ENCODE measurements around the gene GPANK1.
"Not testable (repeated sequence)": the region's sequence is repeated elsewhere in the genome, so short reads cannot be mapped to it uniquely, and the experiment has no call there.

Gene GPANK1
- 20.5 to 28.7 (median 25.8) reads per million in 3 experiments for total RNA-seq

DNA sequence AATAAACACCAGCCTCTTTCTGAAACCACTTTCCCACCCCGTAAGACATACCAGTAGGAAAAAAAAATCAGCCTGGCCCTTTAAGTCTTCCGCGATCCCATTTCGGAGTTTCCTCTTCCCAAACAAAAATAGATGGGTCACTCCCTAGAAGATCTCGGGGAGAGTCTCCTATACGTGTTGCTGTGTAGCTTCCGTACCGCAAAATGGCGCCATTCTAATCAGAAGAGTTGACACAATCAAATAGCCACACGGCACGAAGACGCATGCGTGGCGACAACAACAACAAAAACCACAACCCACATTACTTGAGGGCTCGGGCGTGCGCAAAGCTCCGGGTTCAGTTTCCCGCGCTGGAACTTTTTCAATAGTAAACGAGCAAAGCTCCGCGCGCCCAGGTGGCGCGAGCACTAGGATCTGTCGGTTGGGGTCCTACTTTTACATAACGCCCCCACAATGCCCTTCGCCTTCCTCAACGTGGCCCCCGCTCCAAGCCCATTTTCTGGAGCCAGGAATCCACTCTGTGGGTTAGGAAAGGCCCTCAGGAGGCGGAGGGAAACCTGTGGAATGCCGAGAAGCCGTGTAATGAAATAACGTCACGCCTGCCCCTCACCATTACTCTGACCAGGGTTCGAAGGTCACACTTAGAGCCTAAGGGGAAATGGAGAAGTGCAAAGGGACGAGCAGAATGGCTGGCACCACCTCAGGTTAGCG lies at the start of gene GPANK1:
GPANK1 (minus strand) TSS at position 208 of the 711 bp plus-strand sequence. CDS start 519 bp downstream, outside the sequence.
- DNase-seq: peak; percentile 90

DNA sequence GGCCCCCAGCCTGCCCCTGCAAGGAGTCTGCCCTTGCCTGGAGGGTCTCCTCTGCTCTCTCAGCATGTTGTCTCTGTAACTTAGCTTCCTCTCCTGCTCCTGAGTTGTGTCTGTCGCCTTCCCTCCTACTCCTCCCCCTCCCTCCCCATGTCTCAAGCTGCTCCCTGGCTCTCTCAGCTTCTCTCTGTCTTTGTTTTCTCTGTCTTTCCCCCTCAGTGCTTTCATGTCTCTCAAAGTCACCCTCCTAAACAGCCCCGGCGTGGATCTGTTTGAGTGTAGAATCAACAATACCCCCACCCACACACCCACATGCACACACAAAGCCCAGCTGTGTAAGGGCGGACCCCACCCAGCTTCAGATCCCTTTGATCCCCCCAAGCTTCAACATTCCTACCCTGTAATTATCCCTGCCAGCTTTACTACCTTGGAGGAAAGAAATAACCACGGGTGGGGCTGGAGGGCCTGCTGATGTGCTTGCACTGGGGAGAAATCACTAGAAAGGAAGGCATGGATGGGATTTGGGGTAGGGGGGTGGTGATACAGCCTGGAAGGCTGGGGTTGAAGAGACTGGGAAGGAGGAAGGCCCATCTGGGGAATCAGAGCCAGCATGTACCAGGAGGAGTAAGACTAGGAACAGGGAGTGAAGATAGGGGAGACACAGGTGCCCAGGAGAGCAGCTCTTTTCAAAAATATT lies 49.3 kb upstream of the GPANK1 start:
- DNase-seq: no peak

DNA sequence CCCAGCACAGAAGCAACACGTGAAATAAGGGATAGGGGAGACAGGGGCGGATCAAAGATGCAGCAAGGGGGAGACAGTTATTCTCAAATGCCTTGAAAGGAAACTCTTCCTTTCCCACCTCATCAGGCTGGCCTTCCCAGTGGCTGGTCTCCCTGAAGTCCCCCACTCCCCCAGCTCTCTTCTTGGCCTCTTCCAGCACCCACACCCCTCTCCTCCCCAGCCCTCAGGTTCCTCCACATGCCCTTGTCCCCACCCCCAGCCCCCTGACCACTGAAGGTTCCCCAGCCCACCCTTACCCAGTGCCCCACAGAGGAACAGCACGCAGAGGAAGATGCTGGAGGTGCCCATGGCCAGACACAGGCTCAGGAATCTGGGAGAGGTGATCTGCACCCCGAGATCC lies 48.7 kb upstream of the GPANK1 start:
- no peak for DNase-seq

DNA sequence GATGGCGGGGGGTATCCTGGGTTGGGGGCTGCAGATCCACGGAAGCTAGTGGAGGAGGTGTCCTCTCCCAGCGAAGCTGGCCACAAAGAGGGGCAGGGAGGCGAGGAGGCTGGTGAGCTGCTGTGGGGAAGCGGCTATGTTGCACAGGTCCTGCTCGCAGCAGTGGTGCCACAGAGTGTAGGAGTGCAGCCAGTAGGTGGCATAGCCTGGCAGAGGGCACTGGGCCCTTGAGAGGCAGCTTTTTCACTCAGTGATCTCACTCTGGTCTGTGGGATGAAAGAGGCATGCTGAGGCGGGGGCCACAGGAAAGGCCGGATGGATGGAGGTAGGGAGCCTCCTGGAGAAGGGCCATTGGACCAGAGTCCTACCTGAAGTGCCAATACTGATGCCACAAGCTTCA lies 47.5 kb upstream of the GPANK1 start:
- no peak for DNase-seq

DNA sequence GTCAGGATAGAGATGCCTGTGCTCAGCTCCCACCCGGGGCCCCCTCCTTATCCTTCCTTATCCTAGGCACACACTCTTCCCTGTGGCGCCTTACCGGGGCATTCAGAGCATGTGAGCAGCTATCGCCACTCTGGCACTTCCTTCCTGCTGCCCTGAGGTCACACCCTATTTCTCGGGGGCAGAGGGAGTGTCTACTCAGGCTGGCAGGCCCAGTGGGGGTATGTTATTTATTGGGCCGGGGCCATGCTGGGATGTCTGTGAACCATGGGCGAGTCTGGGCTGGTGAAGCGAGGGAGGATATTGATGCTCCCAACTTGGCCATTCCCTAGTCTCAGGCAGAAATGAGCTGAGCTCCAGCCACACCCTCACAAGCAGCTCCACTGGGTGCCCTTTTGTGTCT lies 46.4 kb upstream of the GPANK1 start:
- DNase-seq: no peak

DNA sequence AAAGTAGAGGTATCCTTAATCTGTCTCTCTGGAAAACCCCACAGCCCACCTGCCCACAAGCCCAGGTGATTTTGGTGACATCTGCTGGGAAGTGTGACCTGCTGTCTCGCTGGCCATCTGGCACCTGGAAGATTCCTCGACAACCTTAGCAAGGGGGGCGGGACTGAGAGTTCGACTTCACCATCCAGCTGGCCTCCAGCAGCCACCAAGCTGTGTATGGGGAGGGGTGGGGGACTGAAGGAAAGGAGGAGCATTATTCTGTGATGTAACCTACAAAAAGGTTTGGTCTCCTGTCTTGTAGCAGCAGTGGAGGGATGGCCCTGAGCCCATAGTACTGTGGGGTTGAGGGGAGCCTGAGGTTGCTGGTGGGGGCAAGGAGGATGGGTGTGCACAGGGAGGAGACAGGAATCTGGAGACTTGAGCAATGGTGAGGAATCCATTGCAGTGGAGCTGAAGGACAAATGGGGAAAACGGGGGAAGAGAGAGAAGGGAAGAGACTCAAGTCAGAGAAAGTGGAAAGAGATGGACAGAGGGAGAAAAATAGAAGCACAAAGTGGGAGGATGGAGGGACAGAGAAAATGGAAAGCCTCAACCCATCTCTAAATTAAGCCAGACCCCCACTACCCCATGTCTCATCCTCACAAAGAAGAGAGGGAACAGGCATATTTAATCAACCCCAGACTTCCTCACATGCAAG lies 45.9 kb upstream of the GPANK1 start:
- no peak for DNase-seq

DNA sequence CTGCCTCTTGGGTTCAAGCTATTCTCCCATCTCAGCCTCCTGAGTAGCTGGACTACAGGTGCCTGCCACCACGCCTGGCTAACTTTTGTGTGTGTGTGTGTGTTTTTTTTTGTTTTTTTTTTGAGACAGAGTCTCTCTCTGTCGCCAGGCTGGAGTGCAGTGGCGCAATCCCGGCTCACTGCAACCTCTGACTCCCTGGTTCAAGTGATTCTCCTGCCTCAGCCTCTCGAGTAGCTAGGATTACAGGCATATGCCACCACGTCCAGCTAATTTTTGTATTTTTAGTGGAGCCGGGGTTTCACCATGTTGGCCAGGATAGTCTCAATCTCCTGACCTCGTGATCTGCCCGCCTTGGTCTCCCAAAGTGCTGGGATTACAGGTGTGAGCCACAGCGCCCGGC lies 44.4 kb upstream of the GPANK1 start:
- not testable (repeated sequence) for DNase-seq

DNA sequence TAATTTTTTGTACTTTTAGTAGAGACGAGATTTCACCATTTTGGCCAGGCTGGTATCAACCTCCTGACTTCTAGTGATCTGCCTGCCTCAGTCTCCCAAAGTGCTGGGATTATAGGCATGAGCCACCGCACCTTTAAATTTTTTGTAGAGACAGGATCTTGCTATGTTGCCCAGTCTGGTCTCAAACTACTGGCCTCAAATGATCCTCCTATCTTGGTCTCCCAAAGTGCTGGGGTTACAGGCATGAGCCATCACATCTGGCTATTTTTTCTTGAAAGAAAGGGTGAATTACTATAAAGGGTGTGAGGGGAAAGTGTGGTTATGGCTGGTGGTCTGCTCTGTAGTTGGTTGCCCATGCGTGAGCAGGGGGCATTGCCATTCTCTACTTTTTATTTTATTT lies 43.4 kb upstream of the GPANK1 start:
- no peak for DNase-seq

DNA sequence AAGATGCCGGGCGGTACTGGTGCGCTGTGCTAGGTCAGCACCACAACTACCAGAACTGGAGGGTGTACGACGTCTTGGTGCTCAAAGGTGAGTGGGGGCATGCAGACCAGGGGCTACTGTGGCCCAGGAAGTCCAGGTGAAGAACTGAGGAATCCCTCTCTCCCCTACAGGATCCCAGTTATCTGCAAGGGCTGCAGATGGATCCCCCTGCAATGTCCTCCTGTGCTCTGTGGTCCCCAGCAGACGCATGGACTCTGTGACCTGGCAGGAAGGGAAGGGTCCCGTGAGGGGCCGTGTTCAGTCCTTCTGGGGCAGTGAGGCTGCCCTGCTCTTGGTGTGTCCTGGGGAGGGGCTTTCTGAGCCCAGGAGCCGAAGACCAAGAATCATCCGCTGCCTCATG lies 42.9 kb upstream of the GPANK1 start:
- no peak for DNase-seq

DNA sequence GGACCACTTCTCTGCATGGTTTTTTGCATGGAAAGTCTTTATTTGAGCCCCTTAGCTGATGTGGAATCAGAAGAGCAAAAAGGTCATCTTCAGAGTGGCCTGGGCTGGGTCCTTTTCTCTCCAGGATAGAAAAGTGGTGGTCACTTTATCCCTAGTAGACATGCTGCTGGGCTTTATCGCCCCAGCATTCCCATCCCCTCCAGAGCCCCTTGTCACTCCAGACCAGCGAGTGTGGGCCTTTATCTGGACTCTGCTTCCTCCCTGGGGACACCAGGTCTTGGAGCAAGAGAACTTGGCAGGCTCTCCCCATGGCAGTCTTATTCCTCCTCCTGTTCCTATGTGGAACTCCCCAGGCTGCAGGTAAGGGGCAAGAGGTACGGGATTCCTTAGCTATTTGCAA lies 41.8 kb upstream of the GPANK1 start, which contains the start of gene LY6G6F:
LY6G6F (plus strand) TSS at position 268 of the 400 bp plus-strand sequence; CDS start at position 309, 41 bp downstream.
- DNase-seq: no peak

DNA sequence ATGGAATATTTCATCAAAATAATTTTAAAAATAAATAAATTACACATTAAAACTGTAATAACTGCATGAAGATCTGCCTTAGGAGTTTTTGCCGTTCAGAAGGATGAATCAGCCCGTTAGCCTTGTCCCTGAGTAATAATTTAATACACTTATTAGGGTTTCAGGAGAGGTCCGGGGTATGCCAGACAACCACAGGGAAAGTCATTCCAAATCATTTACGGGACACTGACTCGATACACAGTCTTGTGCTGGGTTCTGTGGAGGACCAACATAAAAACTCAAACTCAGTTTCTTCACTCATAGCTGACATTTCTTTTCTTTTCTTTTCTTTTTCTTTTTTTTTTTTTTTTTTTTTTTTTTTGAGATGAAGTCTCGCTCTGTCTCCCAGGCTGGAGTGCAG lies 41.1 kb upstream of the GPANK1 start:
- no peak for DNase-seq

DNA sequence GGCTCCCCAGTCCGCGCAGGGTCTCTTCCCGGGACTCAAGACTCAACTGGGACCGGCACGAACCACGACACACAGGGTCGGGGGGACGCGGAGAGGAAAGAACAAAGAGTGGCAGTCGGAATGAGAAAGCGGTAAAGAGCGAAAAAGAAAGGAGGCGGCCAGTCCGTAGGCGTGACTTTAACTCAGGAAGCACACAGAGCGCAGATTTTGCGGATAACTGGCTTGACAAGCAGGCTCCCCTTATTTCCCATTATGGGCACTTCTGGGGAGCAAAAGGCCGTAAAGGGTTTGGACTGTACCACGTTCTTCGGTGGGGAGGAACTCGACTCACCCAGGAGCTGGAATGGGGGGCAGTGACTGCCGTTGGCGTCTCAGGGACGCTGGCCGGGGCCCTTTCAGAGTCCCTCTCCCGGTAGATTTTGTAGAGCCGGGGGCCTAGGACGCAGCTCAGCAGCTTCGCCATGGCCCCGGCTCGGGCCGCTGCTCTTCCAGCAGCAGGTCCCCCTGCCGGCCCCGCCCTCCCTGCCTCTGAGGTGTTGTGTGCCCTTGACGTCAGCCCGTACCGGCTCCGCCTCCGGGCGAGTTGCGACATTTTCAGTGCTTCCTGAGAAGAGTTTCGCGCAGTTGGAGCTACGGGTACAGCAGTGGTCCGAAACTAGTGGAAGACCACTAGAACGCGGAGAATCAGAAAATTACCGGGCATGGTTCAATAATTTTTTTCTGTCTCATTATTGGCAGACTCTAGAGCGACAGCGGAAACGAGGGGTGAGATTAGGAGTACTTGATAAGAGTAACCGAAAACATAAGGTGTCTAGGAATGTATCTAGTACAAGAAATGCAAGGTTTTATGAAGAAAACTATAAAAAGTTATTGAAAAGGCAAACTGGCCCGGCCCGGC lies 38.3 kb upstream of the GPANK1 start, which contains the start of gene ABHD16A:
ABHD16A (minus strand) TSS at position 506 of the 898 bp plus-strand sequence; CDS start at position 463, 43 bp downstream.
- peak; percentile 96 for DNase-seq

DNA sequence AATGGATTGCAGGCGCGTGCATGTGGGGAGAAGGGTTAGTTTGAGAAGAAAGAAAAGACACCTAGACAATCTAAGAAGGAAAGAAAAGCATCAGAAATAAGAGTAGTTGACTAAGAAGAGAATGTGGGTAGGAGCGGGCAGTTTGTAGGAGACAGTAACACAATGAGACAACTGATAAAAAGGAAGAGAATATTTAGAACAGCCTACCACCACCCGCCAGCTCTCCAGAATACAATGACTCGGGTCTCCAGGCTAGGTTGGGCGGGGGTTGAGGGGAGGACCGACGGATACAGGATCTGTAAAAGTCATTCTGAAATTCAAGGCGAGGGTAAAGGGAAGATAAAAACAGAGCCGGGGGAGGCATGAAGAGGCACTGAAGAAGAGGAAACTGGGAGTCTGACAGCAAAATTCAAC lies 37.6 kb upstream of the GPANK1 start:
- no peak for DNase-seq

DNA sequence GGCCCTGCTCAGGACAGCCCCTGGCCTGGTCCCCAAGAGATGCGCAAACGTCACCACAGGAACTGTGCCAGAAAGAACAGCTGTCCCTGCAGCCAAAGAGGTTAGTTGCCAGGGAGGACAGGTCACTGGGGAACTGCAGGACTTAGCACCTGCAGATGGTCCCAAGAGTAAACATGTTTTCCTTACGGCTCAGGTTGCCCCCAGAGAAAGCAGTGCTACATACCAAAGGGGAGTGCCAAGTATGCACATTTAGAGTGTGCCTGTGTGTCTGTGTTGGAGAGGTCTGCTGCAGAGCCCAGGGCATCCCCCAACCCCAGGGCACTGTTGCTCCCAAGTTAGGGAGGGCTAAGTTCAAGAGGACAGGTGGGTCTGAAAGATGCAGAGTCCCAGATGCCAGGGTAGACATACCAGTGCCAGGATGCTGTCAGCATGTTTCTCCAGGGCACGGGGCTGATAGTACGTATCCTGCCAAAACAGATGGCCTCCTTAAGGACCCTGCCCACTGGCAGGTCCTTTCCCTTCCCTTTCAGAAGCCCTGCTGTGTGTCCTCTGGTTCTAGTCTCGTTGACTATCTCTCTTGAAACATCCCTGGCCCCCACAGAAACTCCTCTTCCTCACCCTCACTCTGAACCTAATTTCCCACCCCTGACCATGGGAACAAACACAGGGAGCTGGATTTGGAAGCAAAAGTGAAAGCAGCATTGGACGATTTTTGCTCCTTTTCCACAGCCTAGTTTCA lies 37.0 kb upstream of the GPANK1 start:
- DNase-seq: no peak

DNA sequence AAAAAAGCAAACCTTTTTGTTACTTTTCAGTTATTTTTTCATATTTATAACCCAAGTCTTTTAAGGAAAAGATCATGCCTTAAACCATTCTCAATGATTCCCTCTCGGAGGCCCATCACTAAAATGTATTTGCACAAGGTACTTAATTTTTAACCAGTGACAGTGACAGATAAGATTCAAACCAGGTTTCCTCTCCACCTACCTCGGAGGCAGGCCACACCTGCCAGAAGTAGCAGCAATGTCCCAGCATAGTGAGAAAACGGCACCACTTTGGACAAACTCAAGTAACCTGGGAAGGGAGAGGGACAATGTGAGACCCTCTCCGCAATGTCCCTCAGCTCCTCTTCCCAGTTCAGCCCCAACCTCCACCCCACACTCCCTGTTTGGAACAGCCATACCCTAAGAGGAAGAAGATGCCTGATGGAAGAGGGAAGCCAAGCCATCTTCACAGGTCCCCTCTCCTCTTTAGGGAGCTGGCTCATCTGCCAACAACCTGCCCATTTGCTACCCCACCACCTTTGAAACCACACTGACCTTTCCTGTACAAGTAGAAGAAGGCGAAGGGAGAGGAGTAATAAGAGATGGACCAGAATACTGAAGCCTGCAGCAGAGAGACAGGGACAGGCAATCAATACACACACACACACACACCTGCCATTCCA lies 36.1 kb upstream of the GPANK1 start:
- DNase-seq: no peak

DNA sequence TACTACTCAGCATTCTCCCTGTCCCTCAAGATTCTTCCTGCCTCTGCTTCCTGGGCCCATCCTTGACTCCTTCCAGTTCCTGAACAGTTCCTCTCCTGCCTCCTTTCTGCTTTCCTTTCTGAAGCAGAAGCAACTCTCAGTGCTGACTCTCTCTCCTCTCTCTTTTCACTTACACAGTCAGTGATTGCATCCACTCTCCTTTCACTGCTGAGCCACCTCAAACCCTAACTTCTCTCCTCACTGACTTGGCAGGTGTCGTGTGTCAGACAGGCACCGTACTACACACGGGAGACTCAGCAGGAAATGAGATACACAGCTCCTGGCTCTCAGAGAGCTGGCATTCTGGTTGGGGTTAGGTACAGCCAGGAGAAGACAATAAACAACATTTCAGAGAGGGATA lies 32.8 kb upstream of the GPANK1 start:
- no peak for DNase-seq

DNA sequence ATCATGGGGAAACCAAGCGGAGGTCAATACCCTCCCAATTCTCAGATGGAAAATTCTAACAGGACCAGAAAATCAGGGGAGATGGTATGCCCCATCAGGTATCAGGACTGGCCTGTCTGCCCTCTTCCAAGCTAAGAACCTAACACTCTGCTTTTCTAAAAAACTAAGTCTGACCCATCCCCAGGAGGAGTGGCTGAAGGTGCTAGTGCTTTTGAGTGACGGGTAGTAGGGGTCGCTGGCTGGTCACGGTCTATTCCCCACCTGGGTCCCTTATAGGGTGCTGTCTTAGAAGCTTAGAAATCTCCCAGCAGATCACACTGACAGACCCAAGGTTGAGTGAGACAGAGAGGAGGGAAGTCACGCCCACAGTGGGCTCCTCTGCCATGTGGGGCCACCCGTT lies 28.7 kb upstream of the GPANK1 start:
- DNase-seq: no peak

DNA sequence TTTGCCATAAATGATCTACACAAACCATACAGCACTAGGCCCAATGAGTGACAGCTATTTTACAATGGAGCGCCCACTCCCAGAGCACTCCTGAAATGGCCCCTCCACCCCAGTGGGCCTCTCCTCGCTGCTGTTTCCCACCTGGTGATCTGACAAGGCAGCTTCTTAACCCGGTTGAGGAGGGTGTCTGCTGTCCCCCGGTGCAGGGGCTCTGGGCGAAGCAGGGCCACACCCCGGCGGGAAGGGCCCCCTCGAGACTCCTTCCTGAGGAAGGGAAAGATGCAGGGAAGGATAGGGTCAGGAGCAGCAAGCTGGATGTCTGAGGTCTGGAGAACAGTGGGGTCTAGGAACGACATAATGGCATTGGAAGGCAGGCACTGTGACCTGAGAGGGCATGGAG lies 28.1 kb upstream of the GPANK1 start:
- DNase-seq: no peak

DNA sequence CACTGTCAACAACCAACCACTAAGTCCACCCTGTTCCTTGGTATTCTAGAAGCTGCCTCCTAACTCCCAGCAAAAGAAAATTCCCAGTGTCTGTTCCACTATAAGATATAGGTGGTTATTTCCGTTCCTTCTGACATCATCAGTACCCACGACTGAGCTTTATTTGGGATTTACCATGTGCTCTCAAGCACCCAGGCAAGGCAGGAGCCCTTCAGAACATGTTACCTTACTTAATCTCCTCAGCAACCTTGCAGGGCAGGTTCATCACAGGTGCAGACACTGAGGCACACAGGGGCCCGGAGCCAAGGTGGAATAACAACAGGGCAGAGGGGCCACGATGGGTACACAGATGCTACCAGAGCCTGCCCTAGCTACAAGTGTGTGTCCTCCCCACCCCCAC lies 27.6 kb upstream of the GPANK1 start:
- DNase-seq: no peak

DNA sequence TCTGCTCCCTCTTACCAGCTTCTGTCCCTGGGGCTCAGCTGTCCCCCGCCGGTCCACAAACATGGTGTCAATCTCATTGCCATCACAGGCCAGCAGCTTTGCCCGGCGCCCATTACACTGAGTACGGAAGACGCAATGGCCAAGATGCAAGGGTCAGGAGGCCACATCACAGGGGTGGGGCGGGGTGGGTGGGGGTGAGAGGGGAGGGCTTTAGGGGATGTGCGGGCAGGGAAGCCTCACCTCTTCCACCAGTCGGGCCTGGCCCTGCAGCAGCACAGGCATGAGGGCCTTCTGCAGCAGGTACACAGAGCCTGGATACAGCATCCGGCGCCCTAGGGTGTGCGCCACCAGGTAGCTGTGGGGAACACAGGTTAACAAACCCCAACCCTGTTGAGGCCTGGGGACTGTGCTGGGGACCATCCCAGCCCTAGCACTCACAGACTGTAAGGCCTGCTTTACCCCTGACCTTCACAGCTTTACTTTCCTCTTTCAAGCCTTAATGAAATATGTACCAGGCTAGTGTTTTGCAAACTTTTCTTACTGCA lies 26.8 kb upstream of the GPANK1 start:
- DNase-seq: no peak

DNA sequence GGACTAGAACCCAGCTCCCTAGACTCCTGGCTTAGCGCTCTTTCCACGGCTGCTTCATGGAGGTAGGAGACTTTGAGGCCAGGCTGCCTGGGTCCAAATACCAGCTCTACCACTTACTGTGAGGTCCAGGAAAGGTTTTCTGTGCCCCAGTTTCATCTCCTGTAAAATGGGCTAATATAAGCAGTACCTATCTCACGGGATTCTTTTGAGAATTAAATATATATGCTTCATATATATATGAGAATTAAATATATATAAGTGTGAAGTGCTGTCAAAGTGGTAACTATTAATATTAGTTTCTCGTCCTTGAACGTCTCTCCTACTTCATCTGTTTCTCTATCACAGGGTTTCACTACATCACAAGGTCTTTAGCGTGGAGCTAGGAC lies 26.3 kb upstream of the GPANK1 start:
- no peak for DNase-seq

Data from central memory CD4-positive, alpha-beta T cell (primary cell).